ENCODE measurements around the gene CWC27.

Gene CWC27

GRCh38 chr5:64853777-64854176, 85.0 kb downstream of the CWC27 start:
- no peak overlapping the region for H3K4me3 ChIP-seq (ENCODE audit: low read depth, low read length)
- TF ChIP-seq, protein P1, sequence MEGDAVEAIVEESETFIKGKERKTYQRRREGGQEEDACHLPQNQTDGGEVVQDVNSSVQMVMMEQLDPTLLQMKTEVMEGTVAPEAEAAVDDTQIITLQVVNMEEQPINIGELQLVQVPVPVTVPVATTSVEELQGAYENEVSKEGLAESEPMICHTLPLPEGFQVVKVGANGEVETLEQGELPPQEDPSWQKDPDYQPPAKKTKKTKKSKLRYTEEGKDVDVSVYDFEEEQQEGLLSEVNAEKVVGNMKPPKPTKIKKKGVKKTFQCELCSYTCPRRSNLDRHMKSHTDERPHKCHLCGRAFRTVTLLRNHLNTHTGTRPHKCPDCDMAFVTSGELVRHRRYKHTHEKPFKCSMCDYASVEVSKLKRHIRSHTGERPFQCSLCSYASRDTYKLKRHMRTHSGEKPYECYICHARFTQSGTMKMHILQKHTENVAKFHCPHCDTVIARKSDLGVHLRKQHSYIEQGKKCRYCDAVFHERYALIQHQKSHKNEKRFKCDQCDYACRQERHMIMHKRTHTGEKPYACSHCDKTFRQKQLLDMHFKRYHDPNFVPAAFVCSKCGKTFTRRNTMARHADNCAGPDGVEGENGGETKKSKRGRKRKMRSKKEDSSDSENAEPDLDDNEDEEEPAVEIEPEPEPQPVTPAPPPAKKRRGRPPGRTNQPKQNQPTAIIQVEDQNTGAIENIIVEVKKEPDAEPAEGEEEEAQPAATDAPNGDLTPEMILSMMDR (IDR thresholded peaks at IDR 0.05; ENCODE audit: insufficient read depth, low read depth, low read length, missing control alignments): no peak
- no peak for DNase-seq (ENCODE audit: low read depth)

- DNase-seq (ENCODE audit: low read depth): no peak
- H3K4me3 ChIP-seq (ENCODE audit: low read depth, low read length): no peak overlapping the region
- TF ChIP-seq, protein P1 (IDR thresholded peaks at IDR 0.05; ENCODE audit: insufficient read depth, low read depth, low read length, missing control alignments): no peak
These were observed 86.1 kb downstream of the CWC27 start for GRCh38 chr5:64854855-64855254.

GRCh38 chr5:64859881-64860280, 91.2 kb downstream of the CWC27 start:
- DNase-seq (ENCODE audit: low read depth): no peak
- H3K4me3 ChIP-seq (ENCODE audit: low read depth, low read length): no peak overlapping the region
- TF ChIP-seq, protein P1 (IDR thresholded peaks at IDR 0.05; ENCODE audit: insufficient read depth, low read depth, low read length, missing control alignments): no peak

- no peak for DNase-seq (ENCODE audit: low read depth)
- TF ChIP-seq, protein P1 (IDR thresholded peaks at IDR 0.05; ENCODE audit: insufficient read depth, low read depth, low read length, missing control alignments): no peak
- no peak overlapping the region for H3K4me3 ChIP-seq (ENCODE audit: low read depth, low read length)
These were observed 92.6 kb downstream of the CWC27 start for GRCh38 chr5:64861281-64861680.

DNA sequence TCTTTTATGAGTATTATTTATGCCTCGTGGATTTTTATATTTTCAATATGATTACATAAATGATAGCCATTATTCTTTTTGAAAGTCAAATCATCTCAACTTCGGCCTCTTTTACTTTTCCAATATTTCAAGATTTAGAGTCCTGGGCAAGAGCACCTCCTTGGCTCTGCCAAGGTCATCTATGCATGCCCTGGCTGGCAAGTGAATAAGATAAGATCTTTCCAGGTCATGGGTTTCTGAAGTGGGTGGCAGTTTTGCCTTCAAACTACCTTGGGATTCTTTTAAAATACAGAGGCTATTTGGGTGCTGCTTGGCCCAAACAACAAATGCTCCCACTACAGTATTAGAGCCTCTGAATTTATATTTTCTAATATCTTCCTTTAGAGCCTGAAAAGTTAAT, 95.4 kb downstream of the CWC27 start:
- H3K4me3 ChIP-seq (ENCODE audit: low read depth, low read length): no peak overlapping the region
- no peak for DNase-seq (ENCODE audit: low read depth)
- TF ChIP-seq, protein P1 (IDR thresholded peaks at IDR 0.05; ENCODE audit: insufficient read depth, low read depth, low read length, missing control alignments): no peak

DNA sequence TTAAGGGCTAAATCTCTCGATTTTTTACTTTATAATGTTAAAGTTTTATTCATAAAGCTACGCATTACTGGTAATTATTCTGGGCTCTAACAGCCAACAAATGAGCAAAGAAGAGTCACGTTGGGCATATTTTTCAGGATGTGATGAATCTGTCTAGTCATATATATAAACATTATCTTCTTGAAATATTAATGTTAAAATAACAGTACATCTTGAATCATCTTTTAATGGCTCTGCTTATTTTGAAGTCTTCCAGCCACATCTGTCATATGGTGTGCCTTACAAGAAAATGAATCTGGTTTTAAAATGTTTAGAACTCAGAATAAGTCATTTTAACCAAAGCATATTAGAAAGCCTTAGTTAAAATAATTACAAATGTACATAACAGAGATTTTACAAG, 96.9 kb downstream of the CWC27 start:
- TF ChIP-seq, protein P1 (IDR thresholded peaks at IDR 0.05; ENCODE audit: insufficient read depth, low read depth, low read length, missing control alignments): no peak
- no peak for DNase-seq (ENCODE audit: low read depth)

GRCh38 chr5:64869419-64869818, 100.7 kb downstream of the CWC27 start:
- TF ChIP-seq, protein P1 (IDR thresholded peaks at IDR 0.05; ENCODE audit: insufficient read depth, low read depth, low read length, missing control alignments): no peak
- H3K4me3 ChIP-seq (ENCODE audit: low read depth, low read length): no peak overlapping the region
- DNase-seq (ENCODE audit: low read depth): no peak

More for the DNA sequence above, 96.9 kb downstream of the CWC27 start:
- no peak overlapping the region for H3K4me3 ChIP-seq (ENCODE audit: low read depth, low read length)

All from GM12865 (cell line).